IPS-NIHi11 (cell line): ENCODE data around the gene DIP2B.
"Not testable (repeated sequence)": the region's sequence is repeated elsewhere in the genome, so short reads cannot be mapped to it uniquely, and the experiment has no call there.

Experiments used
- DNase-seq: peaks from one replicate; pipeline ENCODE4 v3.0.0; 2012; ENCODE audit warnings: mixed read lengths, low spot score

Gene DIP2B

GRCh38 chr12:50550530-50551223 lies 45.9 kb downstream of the DIP2B start:
- DNase-seq, result no peak

GRCh38 chr12:50551866-50552265 lies 47.1 kb downstream of the DIP2B start:
- no peak for DNase-seq

GRCh38 chr12:50554651-50555050 lies 49.9 kb downstream of the DIP2B start:
- DNase-seq, result no peak

- DNase-seq, result no peak
Measured at GRCh38 chr12:50555471-50555885, 50.7 kb downstream of the DIP2B start.

- DNase-seq, result no peak
Measured at GRCh38 chr12:50556273-50556672, 51.5 kb downstream of the DIP2B start.

- DNase-seq, result not testable (repeated sequence)
Measured at GRCh38 chr12:50556796-50557195, 52.0 kb downstream of the DIP2B start.

- DNase-seq, result no peak
Measured at GRCh38 chr12:50557421-50557820, 52.6 kb downstream of the DIP2B start.

GRCh38 chr12:50558970-50559369 lies 54.2 kb downstream of the DIP2B start:
- DNase-seq, result no peak

- no peak for DNase-seq
Measured at GRCh38 chr12:50562520-50563433, 58.0 kb downstream of the DIP2B start.

GRCh38 chr12:50563434-50563787 lies 58.6 kb downstream of the DIP2B start:
- DNase-seq, result no peak

- no peak for DNase-seq
Measured at GRCh38 chr12:50564237-50564947, 59.6 kb downstream of the DIP2B start.

- DNase-seq, result no peak
Measured at GRCh38 chr12:50564948-50565297, 60.1 kb downstream of the DIP2B start.

- DNase-seq, result no peak
Measured at GRCh38 chr12:50566066-50566465, 61.3 kb downstream of the DIP2B start.

- no peak for DNase-seq
Measured at GRCh38 chr12:50567926-50568325, 63.1 kb downstream of the DIP2B start.

- no peak for DNase-seq
Measured at GRCh38 chr12:50568338-50569091, 63.7 kb downstream of the DIP2B start.

GRCh38 chr12:50569321-50569720 lies 64.5 kb downstream of the DIP2B start:
- no peak for DNase-seq

GRCh38 chr12:50569876-50570275 lies 65.1 kb downstream of the DIP2B start:
- DNase-seq, result no peak

GRCh38 chr12:50571786-50572185 lies 67.0 kb downstream of the DIP2B start:
- no peak for DNase-seq

- no peak for DNase-seq
Measured at GRCh38 chr12:50572287-50572686, 67.5 kb downstream of the DIP2B start.

- DNase-seq, result no peak
Measured at GRCh38 chr12:50572760-50573159, 68.0 kb downstream of the DIP2B start.

GRCh38 chr12:50573271-50573670 lies 68.5 kb downstream of the DIP2B start:
- DNase-seq, result no peak
